ENCODE measurements around the gene HBE1. TPM values are rescaled to one million over a fixed set of nuclear protein-coding genes. Genes with fewer than 3 reads are reported as not detected.

Gene HBE1
- total and polyA plus RNA-seq, 9 of the 15 experiments (the other 6 are each of a cell fraction or from before 2014, with no cell fraction given) = 612 to 10,250 (median 2,181) TPM

DNA sequence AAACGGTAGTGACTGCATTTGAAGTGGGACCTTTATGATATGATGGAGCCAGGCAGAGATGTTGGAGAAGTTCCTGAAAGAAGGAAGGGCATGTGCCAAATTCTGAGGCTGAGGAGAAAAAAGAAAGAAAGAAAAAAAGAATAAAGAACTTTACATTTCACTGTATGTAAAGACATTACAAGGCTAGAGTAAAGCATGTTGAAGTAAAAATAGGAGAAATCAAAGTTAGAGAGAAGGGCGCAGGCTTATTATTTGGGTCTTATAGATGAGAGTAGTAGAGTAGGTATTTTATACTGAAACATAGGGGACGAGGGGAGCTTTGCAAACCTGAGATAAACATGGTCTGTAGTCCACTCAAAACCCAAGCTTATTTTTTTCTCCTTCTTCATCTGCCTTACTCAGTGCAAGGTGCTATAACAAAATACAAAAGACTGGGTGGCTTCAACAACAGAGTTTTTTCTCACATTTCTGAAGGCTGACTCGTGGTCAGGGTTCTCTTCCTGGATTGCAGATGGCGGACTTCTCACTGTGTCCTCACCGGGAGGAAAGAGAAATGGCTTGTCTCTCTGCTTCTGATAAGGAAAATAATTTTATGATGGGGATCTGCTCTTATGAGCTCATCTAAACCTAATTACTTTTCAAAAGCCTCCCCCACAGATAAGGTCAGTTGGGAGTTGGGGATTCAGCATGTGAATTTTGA is 22.8 kb downstream of the HBE1 start (continued):
- TF ChIP-seq ZNF316 (IDR thresholded peaks at IDR 0.05) (no peak), KLF13 (tag; IDR thresholded peaks at IDR 0.05; ENCODE audit: borderline replicate concordance, low read depth) (no peak), ETS2 (tag; IDR thresholded peaks at IDR 0.05; ENCODE audit: borderline replicate concordance, poor library complexity, severe bottlenecking) (no peak), HDAC1 (IDR thresholded peaks at IDR 0.05) (peak in 1 of 2 experiments; percentile 38; a peak in 1 of 4 replicates), ARID1B (IDR thresholded peaks at IDR 0.05) (0 out of 2 replicates have a peak, but pooled peaks have one; percentile 17), ZKSCAN3 (CRISPR knock-in tag; IDR thresholded peaks at IDR 0.05) (no peak), CHD1 (IDR thresholded peaks at IDR 0.05; ENCODE audit: low read length) (peak; percentile 64), YY1 (IDR thresholded peaks at IDR 0.05; ENCODE audit: borderline replicate concordance in 1 of 3, control insufficient read depth in 1 of 3, extremely low read depth in 1 of 3, insufficient read depth in 3 of 3, insufficient read length in 1 of 3, insufficient replicate concordance in 2 of 3, low read depth in 1 of 3, low read length in 2 of 3) (peak in 1 of 3 experiments; percentile 74), SREBF1 (IDR thresholded peaks at IDR 0.05; ENCODE audit: borderline replicate concordance, low read depth, low read length) (no peak), ZNF766 (CRISPR knock-in tag; conservative IDR thresholded peaks at IDR 0.05) (0 out of 2 replicates have a peak, but pooled peaks have one; percentile 16), GATA2 (CRISPR knock-in tag; IDR thresholded peaks at IDR 0.05) (no peak), BCL6 (CRISPR knock-in tag; IDR thresholded peaks at IDR 0.05) (peak; percentile 58; the same call in 1 of the 2 replicates), POLR2G (IDR thresholded peaks at IDR 0.05; ENCODE audit: low read depth, low read length) (0 out of 2 replicates have a peak, but pooled peaks have one; percentile 39), SIN3A (IDR thresholded peaks at IDR 0.05; ENCODE audit: borderline replicate concordance in 2 of 2, control insufficient read depth in 1 of 2, low read depth in 2 of 2, low read length in 2 of 2) (0 out of 4 replicates have a peak, but pooled peaks of 1 of the 2 experiments have one; percentile 48)
- TF ChIP-seq, protein P1, sequence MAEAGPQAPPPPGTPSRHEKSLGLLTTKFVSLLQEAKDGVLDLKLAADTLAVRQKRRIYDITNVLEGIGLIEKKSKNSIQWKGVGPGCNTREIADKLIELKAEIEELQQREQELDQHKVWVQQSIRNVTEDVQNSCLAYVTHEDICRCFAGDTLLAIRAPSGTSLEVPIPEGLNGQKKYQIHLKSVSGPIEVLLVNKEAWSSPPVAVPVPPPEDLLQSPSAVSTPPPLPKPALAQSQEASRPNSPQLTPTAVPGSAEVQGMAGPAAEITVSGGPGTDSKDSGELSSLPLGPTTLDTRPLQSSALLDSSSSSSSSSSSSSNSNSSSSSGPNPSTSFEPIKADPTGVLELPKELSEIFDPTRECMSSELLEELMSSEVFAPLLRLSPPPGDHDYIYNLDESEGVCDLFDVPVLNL (CRISPR knock-in tag; IDR thresholded peaks at IDR 0.05; ENCODE audit: low read depth) = no peak
- TF ChIP-seq, protein P2, sequence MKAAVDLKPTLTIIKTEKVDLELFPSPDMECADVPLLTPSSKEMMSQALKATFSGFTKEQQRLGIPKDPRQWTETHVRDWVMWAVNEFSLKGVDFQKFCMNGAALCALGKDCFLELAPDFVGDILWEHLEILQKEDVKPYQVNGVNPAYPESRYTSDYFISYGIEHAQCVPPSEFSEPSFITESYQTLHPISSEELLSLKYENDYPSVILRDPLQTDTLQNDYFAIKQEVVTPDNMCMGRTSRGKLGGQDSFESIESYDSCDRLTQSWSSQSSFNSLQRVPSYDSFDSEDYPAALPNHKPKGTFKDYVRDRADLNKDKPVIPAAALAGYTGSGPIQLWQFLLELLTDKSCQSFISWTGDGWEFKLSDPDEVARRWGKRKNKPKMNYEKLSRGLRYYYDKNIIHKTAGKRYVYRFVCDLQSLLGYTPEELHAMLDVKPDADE (conservative IDR thresholded peaks at IDR 0.05; ENCODE audit: control insufficient read depth, low read depth, low read length) = no peak
- TF ChIP-seq, protein P3, sequence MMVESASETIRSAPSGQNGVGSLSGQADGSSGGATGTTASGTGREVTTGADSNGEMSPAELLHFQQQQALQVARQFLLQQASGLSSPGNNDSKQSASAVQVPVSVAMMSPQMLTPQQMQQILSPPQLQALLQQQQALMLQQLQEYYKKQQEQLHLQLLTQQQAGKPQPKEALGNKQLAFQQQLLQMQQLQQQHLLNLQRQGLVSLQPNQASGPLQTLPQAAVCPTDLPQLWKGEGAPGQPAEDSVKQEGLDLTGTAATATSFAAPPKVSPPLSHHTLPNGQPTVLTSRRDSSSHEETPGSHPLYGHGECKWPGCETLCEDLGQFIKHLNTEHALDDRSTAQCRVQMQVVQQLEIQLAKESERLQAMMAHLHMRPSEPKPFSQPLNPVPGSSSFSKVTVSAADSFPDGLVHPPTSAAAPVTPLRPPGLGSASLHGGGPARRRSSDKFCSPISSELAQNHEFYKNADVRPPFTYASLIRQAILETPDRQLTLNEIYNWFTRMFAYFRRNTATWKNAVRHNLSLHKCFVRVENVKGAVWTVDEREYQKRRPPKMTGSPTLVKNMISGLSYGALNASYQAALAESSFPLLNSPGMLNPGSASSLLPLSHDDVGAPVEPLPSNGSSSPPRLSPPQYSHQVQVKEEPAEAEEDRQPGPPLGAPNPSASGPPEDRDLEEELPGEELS (CRISPR knock-in tag; IDR thresholded peaks at IDR 0.05; ENCODE audit: borderline replicate concordance) = no peak
- TF ChIP-seq, protein P4, sequence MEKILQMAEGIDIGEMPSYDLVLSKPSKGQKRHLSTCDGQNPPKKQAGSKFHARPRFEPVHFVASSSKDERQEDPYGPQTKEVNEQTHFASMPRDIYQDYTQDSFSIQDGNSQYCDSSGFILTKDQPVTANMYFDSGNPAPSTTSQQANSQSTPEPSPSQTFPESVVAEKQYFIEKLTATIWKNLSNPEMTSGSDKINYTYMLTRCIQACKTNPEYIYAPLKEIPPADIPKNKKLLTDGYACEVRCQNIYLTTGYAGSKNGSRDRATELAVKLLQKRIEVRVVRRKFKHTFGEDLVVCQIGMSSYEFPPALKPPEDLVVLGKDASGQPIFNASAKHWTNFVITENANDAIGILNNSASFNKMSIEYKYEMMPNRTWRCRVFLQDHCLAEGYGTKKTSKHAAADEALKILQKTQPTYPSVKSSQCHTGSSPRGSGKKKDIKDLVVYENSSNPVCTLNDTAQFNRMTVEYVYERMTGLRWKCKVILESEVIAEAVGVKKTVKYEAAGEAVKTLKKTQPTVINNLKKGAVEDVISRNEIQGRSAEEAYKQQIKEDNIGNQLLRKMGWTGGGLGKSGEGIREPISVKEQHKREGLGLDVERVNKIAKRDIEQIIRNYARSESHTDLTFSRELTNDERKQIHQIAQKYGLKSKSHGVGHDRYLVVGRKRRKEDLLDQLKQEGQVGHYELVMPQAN (IDR thresholded peaks at IDR 0.05; ENCODE audit: borderline replicate concordance) = no peak

Data from K562 (cell line).